Cardiac atrium fibroblast (primary cell): Measurements from ENCODE around the gene CACNB1. TPM values are rescaled to one million over a fixed set of nuclear protein-coding genes. Genes with fewer than 3 reads are reported as not detected.

ENCODE experiments used
- total RNA-seq: library from RNA; depleted of rRNA; stranded (reverse); fragments of >200 nt; gene quantifications from 2 replicates; pipeline ENCODE4 v1.2.3, GENCODE V29; 2015

The CACNB1 gene
- total RNA-seq = 3.4 and 7.9 TPM in 2 replicates

GRCh38 chr17:39197380-39198185, at the start of gene CACNB1:
Gene CACNB1 (minus strand): TSS chr17:39197669. CDS start chr17:39197495, 174 bp downstream.

GRCh38 chr17:39225308-39225958, 28.0 kb upstream of the CACNB1 start, which contains the start of gene STAC2:
Gene STAC2 (minus strand): TSS chr17:39225945. CDS start chr17:39225502, 443 bp downstream.

GRCh38 chr17:39200070-39200879, 2.8 kb upstream of the CACNB1 start, which contains the start of gene RPL19:
Gene RPL19 (plus strand): TSS chr17:39200283. CDS start chr17:39200345, 62 bp downstream.

GRCh38 chr17:39165841-39166349, 31.6 kb downstream of the CACNB1 start, which contains the start of gene ARL5C:
Gene ARL5C (minus strand): TSS chr17:39166161. CDS start chr17:39165760, 401 bp downstream.

GRCh38 chr17:39151150-39151942, 46.1 kb downstream of the CACNB1 start, which contains the start of gene PLXDC1:
Gene PLXDC1 (minus strand): TSS chr17:39151637. CDS start chr17:39151437, 200 bp downstream.

Other genes starting within 250 kb of the CACNB1 start
- gene FBXO47, start 230.3 kb downstream of the CACNB1 start, total RNA-seq = not detected in 2 replicates
- gene PLXDC1, start 46.0 kb downstream of the CACNB1 start, total RNA-seq = 0.49 and 0.54 TPM in 2 replicates
- gene ARL5C, start 31.5 kb downstream of the CACNB1 start, total RNA-seq = not detected in 2 replicates
- gene RPL19, start 2.6 kb upstream of the CACNB1 start, total RNA-seq = 2,187 and 2,630 TPM in 2 replicates
- under 0.01 and 0.18 TPM in 2 replicates for gene STAC2, start 28.3 kb upstream of the CACNB1 start, total RNA-seq
- gene FBXL20, start 204.0 kb upstream of the CACNB1 start, total RNA-seq = 5.4 and 9.1 TPM in 2 replicates